Testis (tissue), 3 donors: Measurements from ENCODE around the gene CBX3. TPM values are rescaled to one million over a fixed set of nuclear protein-coding genes. Genes with fewer than 3 reads are reported as not detected.
"Not testable (repeated sequence)": the region's sequence is repeated elsewhere in the genome, so short reads cannot be mapped to it uniquely, and the experiment has no call there.

Experiments used
- DNase-seq: peaks from one replicate; pipeline ENCODE4 v3.0.0-alpha.2; 2019
- H3K27ac ChIP-seq, 2 donors: fragments of 200-600 bp; sonication (generic); one replicate each; pipeline ENCODE4 v1.5.1; 2019
- H3K27me3 ChIP-seq: fragments of 200-600 bp; sonication (generic); one replicate; pipeline ENCODE4 v1.5.1; 2019
- H3K36me3 ChIP-seq: fragments of 200-600 bp; sonication (generic); one replicate; pipeline ENCODE4 v1.5.1; 2017; ENCODE audit warnings: low read depth; ENCODE audit errors: missing control alignments
- H3K4me1 ChIP-seq: fragments of 200-600 bp; sonication (generic); one replicate; pipeline ENCODE4 v1.5.1; 2019
- H3K4me3 ChIP-seq, 2 donors: fragments of 200-600 bp; sonication (generic); one replicate each; pipeline ENCODE4 v1.5.1; 2017 to 2019
- H3K9me3 ChIP-seq: fragments of 200-600 bp; sonication (generic); one replicate; pipeline ENCODE4 v1.5.1; 2017
- CTCF ChIP-seq, 3 experiments: fragments of 450-650 bp in 2 of 3; fragments of 200-600 bp in 1 of 3; sonication (generic) in 1 of 3; IDR thresholded peaks; one replicate each; pipeline ENCODE4 v1.5.1; 2016 to 2019; ENCODE audit warnings: antibody characterized with exemption in 3 of 3, mild to moderate bottlenecking in 2 of 3, moderate library complexity in 1 of 3
- POLR2A ChIP-seq: fragments of 450-650 bp; IDR thresholded peaks from one replicate; pipeline ENCODE4 v1.6.1; 2017; ENCODE audit warnings: antibody characterized with exemption, mild to moderate bottlenecking, moderate library complexity
- WGBS, 2 donors: methylation state at CpG; one replicate each; pipeline ENCODE4 v1.1.5; 2018; 5-methylcytosine and 5-hydroxymethylcytosine counted together
- intact Hi-C: fragments of 100-400 bp; cut with DNase I; formaldehyde crosslinking; loops from one replicate; pipeline ENCODE4 v1.15.1; 2023; ENCODE audit warnings: low total_unique reads
- polyA plus RNA-seq: library from polyadenylated mRNA; stranded (reverse); fragments of 350-450 nt; fragmentation: Illumina TruSeq; extraction: RNeasy Lipid Tissue Mini Kit (QIAGEN cat#74804); gene quantifications from one replicate; pipeline ENCODE4 v1.2.3, GENCODE V29; 2014; ENCODE audit warnings: low read depth, low replicate concordance; ENCODE audit not compliant: insufficient read depth
- total RNA-seq, 2 donors: library from RNA; depleted of rRNA; stranded (reverse); fragments of >200 nt; gene quantifications; one replicate each; pipeline ENCODE4 v1.2.3, GENCODE V29; 2016

The CBX3 gene
- total and polyA plus RNA-seq, 3 donors from 2014 or later, result 95.7 to 137 (median 116) TPM

DNA sequence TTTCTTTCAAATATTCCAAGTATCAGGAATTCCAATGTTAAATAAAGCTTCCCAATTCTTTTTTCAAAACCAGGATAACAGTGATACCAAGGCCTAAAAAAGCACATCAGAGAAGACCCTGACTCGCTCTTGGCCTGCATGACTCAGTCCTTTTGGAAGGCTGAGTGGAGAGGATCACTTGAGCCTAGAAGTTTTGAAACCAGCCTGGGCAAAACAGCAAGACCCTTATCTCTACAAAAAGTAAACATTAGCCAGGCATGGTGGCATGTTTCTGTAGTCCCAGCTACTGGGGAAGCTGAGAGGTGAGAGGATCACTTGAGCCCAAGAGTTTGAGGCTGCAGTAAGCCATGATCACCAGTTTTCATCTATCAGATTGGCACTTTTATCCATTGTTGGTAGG lies 30.9 kb upstream of the CBX3 start:
- Histone ChIP-seq H3K4me1 (no peaks in the 10 kb centered on the region), H3K36me3 (no peaks in the 10 kb centered on the region), H3K4me3 (no peak overlapping the region), H3K27ac (no peak overlapping the region), H3K9me3 (no peaks in the 10 kb centered on the region), H3K27me3 (no peaks in the 10 kb centered on the region)
- 97 to 100% methylated on average over 1 of the region's 1 CpG for WGBS, 2 donors
- intact Hi-C loops, result no loop called here
- DNase-seq, result no peak
- TF ChIP-seq POLR2A (no peak), CTCF (IDR thresholded peaks at IDR 0.05) (no peak)

- Histone ChIP-seq H3K4me3 (no peak overlapping the region), H3K27me3 (no peaks in the 10 kb centered on the region), H3K27ac (no peak overlapping the region), H3K9me3 (no peaks in the 10 kb centered on the region), H3K36me3 (no peaks in the 10 kb centered on the region), H3K4me1 (no peaks in the 10 kb centered on the region)
- intact Hi-C loops, result no loop called here
- TF ChIP-seq CTCF (IDR thresholded peaks at IDR 0.05), result no peak
- TF ChIP-seq POLR2A, result no peak
- DNase-seq, result no peak
- WGBS, 2 donors, result 98 to 99% methylated on average over 2 of the region's 2 CpGs
Observed at GRCh38 chr7:26171601-26172000, 29.9 kb upstream of the CBX3 start.

DNA sequence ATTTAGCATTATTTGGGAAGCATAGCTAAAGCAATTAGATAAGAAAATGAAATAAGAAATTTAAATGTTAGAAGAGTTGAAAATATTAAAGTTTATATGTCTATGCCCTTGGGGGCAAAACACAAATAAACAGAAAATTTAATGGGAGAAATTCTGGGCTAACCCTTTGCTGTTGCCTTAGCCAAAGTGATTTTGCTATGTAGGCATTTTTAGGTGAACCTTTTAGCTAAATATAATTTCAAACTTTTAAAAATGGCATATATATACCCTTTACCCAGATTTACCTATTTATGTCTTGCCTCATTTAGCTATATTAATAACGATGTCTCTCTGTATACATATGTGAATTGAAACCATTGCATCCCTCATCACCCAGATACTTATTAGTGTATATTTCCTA lies 29.5 kb upstream of the CBX3 start:
- WGBS, 2 donors, result 94 to 95% methylated on average over 1 of the region's 1 CpG
- TF ChIP-seq POLR2A (no peak), CTCF (IDR thresholded peaks at IDR 0.05) (no peak)
- Histone ChIP-seq H3K9me3 (no peaks in the 10 kb centered on the region), H3K36me3 (no peaks in the 10 kb centered on the region), H3K27ac (no peak overlapping the region), H3K27me3 (no peaks in the 10 kb centered on the region), H3K4me1 (no peaks in the 10 kb centered on the region), H3K4me3 (no peak overlapping the region)
- no peak for DNase-seq
- intact Hi-C loops, result no loop called here

DNA sequence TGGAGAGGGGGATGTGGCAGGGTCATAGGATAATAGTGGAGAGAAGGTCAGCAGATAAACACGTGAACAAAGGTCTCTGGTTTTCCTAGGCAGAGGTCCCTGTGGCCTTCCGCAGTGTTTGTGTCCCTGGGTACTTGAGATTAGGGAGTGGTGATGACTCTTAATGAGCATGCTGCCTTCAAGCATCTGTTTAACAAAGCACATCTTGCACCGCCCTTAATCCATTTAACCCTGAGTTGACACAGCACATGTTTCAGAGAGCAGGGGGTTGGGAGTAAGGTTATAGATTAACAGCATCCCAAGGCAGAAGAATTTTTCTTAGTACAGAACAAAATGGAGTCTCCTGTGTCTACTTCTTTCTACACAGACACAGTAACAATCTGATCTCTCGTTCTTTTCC lies 25.6 kb upstream of the CBX3 start:
- H3K36me3 ChIP-seq, H3K27me3 ChIP-seq, intact Hi-C loops, DNase-seq, H3K27ac ChIP-seq, H3K4me1 ChIP-seq, H3K4me3 ChIP-seq, H3K9me3 ChIP-seq: not testable (repeated sequence)
- WGBS, 2 donors, result 69 to 91% methylated on average over 2 to 4 of the region's 4 CpGs

GRCh38 chr7:26176696-26177095 lies 24.8 kb upstream of the CBX3 start:
- WGBS, 2 donors, result 95% methylated on average over 13 of the region's 26 CpGs; no CpG with 5 or more reads in 1 of the 2 donors
- H3K36me3 ChIP-seq, H3K27me3 ChIP-seq, intact Hi-C loops, H3K9me3 ChIP-seq, DNase-seq, H3K4me1 ChIP-seq, H3K4me3 ChIP-seq, H3K27ac ChIP-seq: not testable (repeated sequence)

- WGBS, 2 donors, result 82 to 92% methylated on average over 13 to 20 of the region's 20 CpGs
- H3K27me3 ChIP-seq, H3K9me3 ChIP-seq, H3K4me3 ChIP-seq, H3K27ac ChIP-seq, intact Hi-C loops, DNase-seq, H3K4me1 ChIP-seq, H3K36me3 ChIP-seq: not testable (repeated sequence)
Observed at GRCh38 chr7:26177269-26177668, 24.3 kb upstream of the CBX3 start.
